ENCODE data around the gene CTSO.
"Not testable (repeated sequence)": the region's sequence is repeated elsewhere in the genome, so short reads cannot be mapped to it uniquely, and the experiment has no call there.

Gene CTSO

DNA sequence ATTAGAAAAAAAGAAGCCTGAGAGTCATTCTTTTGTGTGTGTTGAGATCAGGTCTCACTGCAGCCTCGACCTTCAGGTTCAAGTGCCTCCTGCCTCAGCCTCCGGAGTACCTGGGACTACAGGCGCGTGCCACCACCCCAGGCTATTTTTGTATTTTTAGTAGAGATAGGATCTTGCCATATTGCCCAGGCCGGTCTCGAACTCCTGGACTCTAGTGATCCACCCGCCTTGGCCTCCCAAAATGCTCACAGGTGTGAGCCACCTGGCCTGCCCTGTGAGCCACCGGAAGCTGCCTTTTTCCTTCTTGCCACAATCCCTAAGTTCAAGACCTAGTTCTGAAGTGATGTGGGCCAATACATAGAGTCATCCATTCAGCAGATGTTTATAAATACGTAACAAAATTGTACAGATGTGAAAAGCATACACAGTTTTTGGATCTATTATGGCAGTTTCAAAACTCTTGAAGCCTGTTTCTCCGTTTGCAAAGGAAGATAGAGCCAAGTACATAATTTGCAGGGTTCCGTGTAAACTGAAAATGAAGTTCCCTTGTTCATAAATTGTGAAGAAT is 536 bp upstream of the CTSO start:
- DNase-seq: no peak

DNA sequence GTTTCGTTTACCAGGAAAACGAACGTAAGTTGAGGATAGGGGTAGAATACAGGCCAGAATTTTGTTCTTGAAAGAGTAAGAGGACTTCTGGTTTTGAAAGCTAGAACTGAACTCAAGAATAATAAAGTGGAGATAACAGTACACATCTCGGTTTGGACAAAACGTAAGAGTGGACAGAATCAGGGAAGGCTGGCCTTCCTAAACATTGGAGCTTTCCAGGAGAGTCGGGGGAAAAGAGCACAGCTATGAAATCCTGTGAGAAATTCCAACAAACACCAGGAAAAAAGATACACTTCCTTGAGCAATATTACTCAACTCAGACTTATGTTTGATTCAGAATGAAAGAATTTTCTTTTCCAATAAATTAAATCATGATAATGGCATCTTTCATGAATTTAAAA is 1.2 kb downstream of the CTSO start:
- no peak for DNase-seq

DNA sequence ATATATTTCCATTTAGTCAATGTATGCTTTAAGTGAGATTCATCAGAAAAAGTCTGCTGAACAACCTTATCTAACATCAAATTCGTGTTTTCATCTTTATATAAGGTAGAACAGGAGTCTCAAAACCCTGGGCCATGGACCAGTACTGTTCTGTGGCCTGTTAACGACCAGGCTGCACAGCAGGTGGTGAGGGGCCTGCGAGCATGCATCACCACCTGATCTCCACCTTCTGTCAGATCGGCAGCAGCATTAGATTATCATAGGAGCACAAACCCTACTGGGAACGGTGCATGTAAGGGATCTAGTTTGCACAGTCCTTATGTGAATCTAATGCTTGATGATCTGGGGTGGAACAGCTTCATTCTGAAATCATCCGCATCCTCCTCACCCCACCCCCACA is 3.2 kb downstream of the CTSO start:
- no peak for DNase-seq

DNA sequence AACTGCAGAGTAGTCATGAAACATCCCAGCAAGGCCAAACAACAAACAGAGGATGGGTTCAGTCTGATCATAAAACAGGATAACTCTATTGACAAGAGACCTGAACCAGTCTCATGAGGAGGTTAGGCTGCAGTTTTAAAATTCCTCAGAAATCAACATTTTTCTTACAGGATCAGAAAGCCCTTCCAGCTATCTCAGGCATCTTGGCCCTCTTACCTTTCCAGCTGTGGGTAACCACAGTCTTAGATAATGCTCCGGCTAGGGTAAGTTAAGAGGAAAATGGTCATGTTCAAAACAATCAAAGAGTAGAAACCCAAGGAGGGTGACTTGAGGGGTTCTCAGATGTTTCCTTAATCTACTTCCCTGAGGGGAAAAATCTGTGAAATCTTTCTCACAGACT is 5.1 kb downstream of the CTSO start:
- DNase-seq: no peak

DNA sequence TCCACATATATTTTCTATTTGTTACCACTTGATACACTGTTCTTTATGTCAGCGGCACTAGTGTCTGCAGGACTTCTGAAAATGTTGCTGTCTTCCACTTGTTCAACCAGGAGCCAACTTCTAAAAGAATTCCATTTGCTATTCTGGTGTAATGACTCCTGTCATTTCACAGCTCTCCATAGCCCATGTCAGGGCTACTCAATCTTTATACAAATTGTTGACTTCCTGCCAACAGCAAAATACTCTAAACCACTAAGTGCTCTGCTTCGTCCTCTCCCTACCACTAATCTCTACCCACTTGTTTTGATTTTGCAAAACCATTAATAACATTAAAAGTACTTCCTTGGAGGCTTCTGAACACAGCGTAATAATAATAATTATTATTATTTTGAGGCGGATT is 7.2 kb downstream of the CTSO start:
- no peak for DNase-seq

DNA sequence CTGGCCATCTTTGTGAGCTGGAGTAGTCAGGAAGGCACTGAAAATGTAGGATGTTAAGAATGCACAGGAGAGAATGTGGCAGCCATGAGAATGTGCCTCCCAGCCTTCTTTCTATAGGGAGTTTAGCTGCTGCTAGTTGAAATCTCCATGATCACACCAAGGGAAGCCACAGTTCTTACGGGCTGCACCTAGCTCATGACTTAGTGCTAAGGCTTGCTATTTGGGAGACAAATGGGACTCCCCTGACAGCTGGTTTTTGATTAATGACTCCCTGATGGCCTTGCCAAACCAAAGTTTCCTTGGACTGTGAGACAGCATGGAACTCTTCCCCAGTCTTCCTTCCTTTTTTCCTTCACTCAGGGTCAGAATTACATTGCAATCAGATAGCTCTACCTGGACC is 9.2 kb downstream of the CTSO start:
- no peak for DNase-seq

DNA sequence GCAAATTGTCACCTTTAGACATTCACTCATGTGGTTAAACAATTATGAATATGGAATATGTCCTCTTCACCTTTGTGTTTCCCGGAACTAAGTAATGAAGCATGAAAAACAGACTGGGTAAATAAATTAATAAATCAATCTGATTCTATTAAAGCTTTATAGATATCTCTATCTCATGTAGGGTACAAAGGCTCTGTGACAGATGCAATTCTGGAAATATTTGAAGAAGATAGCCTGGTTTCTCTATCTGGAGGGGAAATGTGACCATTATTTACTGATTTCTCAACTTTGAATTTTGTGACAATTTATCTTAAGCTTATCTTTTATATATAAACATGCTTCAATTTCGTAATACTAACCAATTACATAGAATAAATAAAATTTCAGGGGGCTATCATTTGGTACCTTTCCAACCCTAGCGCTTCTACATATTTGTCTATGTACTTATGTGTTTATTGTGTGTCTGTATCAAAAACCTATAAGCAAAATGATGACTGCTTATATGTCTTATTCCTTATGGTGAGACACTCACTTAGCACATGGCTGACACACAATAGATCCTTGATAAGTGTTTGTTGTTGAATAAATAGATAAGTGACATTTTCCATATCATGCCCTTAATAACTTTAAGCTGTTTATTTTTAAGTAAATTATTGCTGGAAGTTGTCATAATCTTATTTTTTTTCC is 9.9 kb downstream of the CTSO start:
- no peak for DNase-seq

DNA sequence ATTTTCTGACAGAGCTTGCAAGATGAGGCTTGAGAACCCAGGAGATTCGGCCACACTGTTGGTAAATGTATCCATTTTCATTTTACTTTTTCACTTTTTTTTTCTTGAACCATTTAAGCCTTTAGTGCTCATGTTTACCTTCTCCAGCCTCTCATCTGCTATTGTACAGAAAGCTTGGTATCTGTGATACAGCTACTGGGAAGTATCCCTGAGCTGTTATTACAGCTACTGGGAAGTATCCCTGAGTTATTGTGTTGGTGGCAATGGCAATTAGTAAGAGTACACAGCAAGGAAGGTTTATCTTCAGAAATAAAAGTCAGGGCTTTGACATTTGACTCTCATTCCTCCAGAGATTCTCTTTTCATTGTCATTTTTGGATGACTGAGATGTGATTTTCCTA is 11.8 kb downstream of the CTSO start:
- DNase-seq: no peak

DNA sequence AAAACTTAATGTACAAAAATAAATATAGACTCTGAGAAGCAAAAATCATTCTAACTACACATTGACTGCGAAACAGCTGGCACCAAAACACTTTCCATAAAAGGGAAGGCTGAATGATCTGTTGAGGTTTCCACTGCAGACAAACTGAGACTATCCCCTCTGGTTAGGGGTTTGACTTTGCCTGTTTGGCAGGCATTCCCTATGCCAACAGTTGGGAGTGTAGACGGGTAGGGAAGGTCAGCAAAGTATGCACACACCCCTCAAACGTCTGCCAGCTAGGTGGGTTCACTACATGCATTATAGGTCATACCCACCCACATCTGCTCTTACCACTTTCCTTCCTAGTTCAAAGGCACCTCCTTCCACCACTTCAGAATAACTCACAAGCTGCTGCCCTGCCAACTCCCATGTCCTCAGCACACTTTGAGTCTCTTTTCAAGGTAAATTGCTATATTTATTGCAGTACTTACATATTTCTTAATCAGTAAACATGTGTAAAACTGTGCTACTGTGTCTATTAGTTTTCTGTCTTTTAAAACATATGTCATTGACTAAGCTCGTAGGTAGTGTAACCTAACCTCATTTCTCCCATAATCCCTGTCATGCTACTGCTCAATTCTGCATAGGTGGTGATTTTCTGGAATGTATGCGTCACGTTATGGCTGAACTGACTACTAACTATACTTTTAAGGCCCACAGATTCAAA is 12.4 kb downstream of the CTSO start:
- DNase-seq: no peak

DNA sequence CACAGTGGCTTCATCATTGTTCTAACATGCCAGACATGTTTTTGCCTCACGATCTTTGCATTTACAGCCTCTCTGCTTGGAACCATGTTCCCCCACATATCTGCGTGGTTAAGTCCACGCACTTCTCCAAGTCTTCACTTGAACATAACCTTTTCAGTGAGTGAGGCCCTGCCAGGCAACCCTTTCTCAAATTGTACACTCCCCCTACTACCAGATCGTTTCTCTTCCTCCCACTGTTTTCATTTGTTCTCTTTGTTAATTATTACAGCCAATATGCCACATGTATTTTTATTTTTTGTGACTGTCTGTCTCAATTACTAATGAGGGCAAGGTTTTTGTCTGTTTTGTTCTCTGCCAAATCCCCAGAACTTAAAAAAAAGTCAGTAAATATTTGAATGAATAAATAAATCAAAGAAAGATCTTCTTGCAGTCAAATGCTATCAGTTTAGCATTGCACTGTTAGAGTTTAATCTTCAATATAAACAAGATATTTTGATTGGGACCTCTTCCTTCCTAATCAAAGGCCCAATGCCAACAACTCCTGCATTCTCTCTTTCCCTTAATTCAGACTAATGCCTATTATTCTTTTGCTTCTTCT is 18.2 kb downstream of the CTSO start:
- DNase-seq: no peak

DNA sequence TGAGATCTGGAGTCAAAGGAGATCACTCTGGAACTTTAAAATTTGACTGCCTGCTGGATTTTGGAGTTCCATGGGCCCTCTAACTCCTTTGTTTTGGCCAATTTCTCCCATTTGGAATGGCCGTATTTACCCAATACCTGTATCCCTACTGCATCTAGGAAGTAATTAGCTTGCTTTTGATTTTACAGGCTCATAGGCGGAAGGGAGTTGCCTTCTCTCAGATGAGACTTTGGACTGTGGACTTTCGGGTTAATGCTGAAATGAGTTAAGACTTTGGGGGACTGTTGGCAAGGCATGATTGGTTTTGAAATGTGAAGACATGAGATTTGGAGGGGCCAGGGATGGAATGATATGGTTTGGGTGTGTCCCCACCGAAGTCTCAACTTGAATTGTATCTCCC is 19.0 kb downstream of the CTSO start:
- DNase-seq: not testable (repeated sequence)

DNA sequence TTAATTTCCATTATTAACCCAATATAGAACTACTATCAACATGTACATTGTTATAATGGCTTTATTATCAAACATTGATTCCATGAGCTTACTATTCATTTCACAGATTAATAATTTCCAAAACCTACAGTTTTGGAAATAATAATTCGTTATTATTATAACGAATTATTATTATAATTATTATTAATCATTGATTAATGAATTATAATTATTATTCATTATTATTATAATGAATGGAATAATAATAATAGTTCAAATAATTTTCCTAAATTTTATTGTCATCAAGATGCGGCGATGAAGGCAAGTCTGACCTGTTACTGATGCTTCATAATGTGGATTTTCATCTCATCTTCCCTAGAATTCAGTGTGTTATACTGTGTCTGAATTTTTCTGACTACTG is 22.0 kb downstream of the CTSO start:
- no peak for DNase-seq

DNA sequence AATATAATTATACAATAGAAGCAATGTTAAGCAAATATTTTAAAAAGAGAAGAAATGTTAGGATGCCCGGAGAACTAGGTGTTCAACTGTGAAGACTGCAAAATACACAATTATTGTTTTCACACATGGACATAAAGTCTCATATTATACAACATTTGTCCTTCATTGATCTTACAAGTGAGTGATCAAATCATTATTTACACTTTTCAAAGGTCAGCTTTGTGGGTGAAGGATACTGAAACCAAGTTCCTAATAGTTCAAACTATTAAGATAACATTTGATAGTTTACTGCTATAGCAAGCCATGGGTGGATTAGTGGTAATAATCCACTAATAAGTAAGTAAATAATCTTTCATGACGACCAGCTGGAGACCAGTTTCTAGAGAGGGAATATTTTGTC is 23.3 kb downstream of the CTSO start:
- no peak for DNase-seq

DNA sequence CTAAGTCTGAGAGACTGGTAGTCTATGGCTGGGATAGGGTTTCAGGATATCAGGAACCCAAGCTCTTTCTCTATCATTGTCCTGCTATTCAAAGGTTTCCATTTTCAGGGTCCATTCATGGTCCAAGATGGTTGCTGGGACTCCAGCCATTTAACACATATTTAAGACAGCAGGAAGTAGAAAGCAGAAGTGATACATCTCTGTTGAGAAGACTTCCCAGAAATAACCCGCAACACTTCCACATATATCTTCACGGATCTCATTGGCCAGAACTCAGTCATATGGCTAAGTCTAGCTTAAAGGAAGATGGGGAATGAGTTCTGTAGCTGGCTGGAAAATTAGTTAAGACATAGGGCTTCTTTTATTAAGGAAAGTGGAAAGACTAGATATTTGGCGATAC is 23.8 kb downstream of the CTSO start:
- no peak for DNase-seq

DNA sequence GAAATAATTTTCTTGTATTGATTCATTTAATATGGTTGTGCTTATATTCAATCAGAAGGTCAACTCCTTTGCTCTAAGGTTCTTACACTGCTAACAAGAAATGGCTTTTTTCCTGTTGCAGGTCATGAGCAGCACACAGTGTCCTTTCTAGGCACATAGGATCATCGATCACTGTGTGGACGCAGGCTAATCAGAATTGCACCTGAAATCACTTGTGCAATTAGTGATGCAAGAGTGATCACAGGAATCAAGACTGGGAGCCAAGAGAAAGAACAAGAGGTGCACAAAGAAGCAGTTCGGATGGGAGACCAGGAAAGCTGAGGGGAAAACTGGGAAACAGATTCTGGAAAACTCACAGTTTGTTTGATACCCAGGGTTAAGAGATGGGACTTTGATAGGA is 29.0 kb downstream of the CTSO start:
- no peak for DNase-seq

DNA sequence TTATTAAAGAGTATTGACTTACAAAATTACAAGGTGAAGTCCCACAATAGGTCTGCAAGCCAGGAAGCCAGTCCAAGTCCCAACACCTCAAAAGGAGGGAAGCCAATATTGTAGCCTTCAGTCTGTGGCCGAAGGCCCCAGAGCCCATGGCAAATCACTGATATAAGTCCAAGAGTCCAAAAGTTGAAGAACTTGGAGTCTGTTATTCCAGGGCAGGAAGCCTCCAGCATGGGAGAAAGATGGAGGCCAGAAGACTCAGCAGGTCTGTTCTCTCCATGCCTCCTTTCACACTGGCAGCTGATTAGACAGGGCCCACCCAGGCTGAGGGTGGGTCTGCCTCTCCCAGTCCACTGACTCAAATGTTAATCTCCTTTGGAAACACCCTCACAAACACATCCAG is 32.1 kb downstream of the CTSO start:
- no peak for DNase-seq

DNA sequence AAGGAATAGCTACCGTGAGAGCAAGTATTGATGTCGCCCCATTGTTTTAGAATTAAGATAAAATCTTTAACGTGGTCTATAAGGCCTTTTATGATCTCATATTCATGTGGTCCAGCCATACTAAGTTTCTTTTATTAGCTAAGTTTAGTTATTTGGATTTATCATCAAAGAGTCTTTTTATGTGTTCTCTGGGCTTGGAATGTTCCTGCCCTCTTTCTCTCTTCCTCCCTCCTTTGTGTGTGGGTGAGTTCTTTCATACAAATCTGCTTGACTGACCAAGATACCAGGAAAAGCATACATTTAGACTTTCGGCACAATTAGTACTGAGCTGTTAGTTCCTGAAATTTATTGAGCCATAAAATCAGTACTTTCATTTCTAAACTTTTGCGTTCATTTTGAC is 38.9 kb downstream of the CTSO start:
- DNase-seq: no peak

DNA sequence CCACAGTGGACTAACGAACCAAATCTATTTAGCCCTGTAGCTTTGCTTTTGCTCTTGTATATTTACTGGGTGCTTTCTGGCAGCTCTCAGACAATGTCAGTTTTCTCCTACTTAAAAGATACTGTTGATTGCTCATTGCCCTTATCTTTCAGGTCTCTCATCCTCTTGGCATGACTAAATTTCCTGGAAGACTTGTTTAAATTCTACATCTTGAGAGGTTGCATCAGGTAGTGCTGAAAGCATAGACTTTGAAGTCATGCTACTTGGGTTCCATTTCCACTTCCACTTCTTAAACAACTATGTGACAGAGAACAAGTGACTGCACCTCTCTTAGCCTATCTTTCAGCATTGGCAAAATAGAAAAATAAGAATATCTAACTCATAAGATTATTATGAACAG is 41.8 kb downstream of the CTSO start:
- no peak for DNase-seq

DNA sequence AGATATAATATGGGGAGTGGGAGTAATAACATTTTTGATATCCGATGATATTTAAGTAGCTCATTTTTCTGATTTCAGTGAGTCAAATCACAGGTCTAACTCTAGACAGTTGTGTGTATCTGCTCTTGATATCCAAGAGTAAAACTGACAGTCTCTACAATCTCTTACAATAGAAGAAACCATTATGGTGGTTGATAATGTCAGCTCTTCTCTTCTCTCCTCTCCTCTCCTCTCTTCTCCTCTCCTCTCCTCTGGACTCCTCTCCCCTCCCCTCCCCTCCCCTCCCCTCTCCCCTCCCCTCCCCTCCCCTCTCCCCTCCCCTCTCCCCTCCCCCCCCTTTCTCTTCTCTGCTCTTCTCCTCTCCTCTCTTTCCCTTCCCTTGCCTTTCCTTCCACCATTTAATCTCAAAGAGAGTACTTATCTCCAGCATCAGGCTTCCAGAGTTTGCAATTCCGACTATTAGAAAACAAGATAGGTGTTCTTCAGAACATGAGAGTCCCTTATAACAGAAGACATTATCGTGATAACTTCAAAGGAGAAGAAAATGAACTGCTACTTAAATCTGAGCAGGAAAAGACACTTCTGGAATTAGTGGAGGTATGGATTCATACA is 43.9 kb downstream of the CTSO start:
- DNase-seq: no peak

DNA sequence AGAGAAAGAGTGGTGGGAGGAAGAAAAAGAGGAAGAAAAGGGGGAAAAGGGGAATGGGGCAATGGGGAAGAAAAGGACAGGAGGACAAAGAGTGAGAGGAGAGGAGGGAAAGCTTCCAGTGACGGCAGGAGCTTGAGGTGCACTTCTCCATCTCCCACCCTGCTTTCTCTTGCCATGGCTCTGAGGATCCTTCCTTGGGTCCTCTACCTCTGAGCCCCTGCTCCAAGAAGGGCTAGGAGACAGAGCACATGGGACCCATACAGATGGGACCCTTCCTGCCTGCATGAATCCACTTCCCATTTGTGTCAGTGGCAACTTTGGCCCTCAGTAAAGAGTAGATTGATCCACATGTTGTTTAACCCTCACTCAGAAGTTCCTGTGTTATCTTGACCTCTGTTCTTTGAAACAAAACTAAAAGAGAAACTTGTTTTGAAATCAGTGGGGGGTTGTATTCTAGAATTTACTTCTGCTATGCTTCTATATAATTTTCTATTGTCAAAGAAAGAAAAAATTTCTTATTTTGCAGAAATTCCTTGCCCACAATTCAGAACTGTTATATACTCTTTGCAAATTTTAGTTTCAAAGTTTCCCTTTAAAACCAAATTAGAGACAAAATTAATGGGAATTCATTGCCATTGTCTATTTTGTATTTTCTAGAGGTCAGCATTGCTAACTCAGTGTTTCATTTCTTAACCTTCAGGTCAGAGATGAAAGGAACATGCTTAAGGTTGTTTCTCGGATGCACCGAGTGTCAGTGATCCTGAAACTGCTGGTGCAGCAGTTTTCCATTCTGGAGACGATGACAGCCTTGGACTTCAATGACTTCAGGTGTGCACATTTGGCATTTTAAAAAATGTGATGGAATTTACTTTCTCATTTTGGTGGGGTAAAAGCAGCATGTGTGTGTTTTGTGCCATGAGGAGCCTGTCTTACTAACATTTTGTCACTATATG is 45.2 kb downstream of the CTSO start:
- no peak for DNase-seq

DNA sequence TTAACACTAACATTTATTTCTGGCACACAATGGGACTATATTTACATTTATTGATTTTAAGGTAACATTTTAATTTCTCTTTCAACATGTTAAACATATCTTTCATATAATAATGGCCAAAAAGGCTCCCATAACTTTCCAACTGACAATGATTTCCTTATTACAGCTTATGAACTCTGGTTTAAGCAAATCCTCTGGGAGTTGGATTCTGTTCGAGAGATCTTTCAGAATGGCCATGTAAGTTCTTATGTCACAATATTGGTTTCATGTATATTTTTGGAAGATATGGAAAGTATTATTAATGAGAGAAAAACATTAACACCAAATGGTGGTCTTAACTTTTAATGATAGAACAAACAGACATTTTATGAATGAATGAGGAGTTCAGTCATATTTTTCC is 46.1 kb downstream of the CTSO start:
- DNase-seq: no peak

DNA sequence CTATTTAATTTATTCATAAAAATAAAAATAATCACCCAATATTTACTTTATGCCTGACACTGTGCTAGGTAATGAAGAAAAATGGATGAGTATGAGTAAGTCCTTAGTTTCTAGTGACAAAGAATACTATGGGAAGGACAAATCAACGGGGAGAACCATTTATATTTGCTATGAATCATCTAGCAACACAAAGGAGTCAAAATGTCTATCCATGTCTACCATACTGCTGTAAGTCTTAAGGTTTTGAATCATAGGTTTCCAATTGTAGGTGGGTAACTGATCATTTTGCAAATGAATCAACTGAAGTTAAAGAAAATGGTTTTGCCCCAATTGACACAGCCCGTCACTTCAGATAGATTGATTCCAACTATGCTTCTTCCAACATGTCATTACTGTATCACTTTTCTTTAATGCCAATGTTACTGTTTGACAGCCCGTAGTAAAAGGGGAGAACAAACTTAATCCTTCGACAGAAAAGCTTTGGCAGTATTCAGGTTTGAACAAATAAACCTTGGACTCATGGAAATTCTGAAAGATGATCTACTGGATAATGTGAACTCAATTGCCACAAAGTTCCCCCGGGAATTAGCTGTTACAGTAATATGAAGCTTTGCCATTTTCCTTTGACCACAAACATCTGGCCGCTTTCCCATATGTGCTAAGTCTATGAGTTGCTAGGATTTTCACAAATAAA is 47.0 kb downstream of the CTSO start:
- no peak for DNase-seq
